ENCODE measurements around the gene GRIN3B.
"Not testable (repeated sequence)": the region's sequence is repeated elsewhere in the genome, so short reads cannot be mapped to it uniquely, and the experiment has no call there.

The GRIN3B gene

DNA sequence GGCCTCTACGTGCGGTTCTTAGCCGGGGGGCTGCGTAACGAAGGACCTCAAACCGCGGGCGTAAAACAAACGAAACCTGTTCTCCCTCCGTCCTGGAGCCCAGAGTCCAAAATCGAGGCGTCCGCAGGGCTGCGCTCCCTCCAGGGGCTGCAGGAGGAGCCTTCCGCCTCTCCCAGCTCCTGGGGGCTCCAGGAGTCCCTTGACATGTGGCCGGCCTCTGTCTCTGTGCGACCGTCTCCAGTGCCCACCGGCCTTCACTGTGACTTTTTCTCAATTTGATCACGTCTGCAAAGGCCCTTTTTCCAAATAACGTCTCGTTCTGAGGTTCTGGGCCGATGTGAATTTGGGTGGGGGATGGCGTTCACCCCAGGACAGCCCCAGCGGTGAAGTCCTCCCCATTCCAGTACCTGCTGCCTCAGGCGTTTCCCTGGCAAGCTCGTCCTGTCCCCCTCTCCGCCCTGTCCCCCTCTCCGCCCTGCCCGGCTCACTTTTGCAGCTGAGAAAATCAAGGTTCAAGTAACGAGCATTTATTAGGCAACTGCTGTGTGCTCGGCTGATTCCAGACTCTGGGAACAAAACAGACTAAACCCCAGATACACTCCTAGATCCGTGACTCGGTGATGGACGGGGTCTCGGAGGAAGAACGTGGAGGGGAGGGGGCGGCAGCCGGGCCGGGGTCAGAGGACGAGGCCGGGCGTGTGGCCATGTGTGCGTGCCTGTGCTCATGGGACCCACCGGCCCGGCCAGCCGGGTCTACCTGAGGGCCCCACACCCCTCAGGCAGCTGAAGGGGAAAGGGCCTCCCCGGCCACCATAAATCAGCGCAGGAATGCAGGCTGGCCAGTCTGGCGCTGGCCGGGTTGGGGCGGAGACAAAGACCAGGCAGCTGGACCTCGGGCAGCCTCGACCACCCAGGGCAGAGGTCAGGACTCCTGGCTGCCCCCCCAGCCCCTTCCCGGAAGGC lies 44.1 kb upstream of the GRIN3B start:
- Histone ChIP-seq H3K4me3 (ENCODE audit: low read length) (no peak overlapping the region), H3K4me2 (ENCODE audit: low read length) (no peak overlapping the region), H3K9me3 (ENCODE audit: control insufficient read depth, insufficient read depth, low read length) (no peaks in the 10 kb centered on the region), H3K27me3 (ENCODE audit: control insufficient read depth, low read length) (peaks cover 38% of the 10 kb centered on the region), H3K27ac (ENCODE audit: low read depth, low read length) (no peak overlapping the region), H3K79me2 (ENCODE audit: control insufficient read depth, low read length) (no peaks in the 10 kb centered on the region), H4K20me1 (ENCODE audit: control insufficient read depth, insufficient read depth, low read depth, low read length) (no peaks in the 10 kb centered on the region; the same call in 1 of the 2 replicates), H3K4me1 (ENCODE audit: control insufficient read depth, low read length) (peaks cover 25% of the 10 kb centered on the region), H3K9me2 (replicated peaks; ENCODE audit: control insufficient read depth, low read length) (no peaks in the 10 kb centered on the region), H3F3A (ENCODE audit: control insufficient read depth, insufficient read depth) (no peaks in the 10 kb centered on the region), H3K36me3 (ENCODE audit: control insufficient read depth, low read length) (no peaks in the 10 kb centered on the region)
- TF ChIP-seq EZH2phosphoT487 (IDR thresholded peaks at IDR 0.05; ENCODE audit: borderline replicate concordance, low read length): no peak
- TF ChIP-seq, protein P1, sequence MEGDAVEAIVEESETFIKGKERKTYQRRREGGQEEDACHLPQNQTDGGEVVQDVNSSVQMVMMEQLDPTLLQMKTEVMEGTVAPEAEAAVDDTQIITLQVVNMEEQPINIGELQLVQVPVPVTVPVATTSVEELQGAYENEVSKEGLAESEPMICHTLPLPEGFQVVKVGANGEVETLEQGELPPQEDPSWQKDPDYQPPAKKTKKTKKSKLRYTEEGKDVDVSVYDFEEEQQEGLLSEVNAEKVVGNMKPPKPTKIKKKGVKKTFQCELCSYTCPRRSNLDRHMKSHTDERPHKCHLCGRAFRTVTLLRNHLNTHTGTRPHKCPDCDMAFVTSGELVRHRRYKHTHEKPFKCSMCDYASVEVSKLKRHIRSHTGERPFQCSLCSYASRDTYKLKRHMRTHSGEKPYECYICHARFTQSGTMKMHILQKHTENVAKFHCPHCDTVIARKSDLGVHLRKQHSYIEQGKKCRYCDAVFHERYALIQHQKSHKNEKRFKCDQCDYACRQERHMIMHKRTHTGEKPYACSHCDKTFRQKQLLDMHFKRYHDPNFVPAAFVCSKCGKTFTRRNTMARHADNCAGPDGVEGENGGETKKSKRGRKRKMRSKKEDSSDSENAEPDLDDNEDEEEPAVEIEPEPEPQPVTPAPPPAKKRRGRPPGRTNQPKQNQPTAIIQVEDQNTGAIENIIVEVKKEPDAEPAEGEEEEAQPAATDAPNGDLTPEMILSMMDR (IDR thresholded peaks at IDR 0.05; ENCODE audit: low read depth, low read length, poor library complexity, severe bottlenecking): no peak

DNA sequence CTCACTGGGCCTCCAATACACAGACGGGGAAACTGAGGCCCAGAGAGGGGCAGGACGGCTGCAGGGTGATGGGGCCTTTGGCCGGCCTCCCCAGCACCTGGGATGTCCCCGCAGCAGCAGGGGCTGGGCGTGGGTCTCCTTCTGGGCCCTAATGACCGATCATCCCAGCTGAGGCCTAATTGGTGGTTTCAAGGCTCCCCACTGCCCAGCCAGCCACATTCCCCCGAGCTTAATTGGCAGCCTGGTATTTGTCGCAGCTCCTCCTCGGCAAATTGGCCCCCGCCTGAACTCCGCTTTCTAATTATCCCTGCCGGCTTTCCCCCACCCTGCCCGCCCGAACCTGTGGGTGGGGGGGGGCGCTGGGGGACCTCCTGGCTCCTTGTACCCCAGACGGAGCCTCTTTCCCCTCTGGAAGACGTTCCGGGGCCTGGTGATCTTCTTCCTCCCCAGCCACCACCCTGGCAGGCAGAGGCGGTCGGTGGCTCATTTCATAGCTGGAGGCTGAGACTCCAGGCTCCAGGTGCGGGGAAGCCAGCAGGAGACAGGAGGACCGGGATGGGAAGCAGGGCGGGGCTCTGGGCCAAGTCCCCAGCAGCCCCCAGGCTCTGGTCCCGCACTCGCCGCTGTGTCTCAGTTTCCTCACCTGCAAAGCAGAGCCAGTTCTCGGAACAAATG lies 43.3 kb upstream of the GRIN3B start:
- Histone ChIP-seq H3K4me1 (ENCODE audit: control insufficient read depth, low read length) (peaks cover 19% of the 10 kb centered on the region), H3K4me2 (ENCODE audit: low read length) (no peak overlapping the region), H3K27ac (ENCODE audit: low read depth, low read length) (no peak overlapping the region), H3K9me3 (ENCODE audit: control insufficient read depth, insufficient read depth, low read length) (no peaks in the 10 kb centered on the region), H3K36me3 (ENCODE audit: control insufficient read depth, low read length) (no peaks in the 10 kb centered on the region), H3K27me3 (ENCODE audit: control insufficient read depth, low read length) (peaks cover 31% of the 10 kb centered on the region), H3K4me3 (ENCODE audit: low read length) (no peak overlapping the region), H3K79me2 (ENCODE audit: control insufficient read depth, low read length) (no peaks in the 10 kb centered on the region), H3F3A (ENCODE audit: control insufficient read depth, insufficient read depth) (no peaks in the 10 kb centered on the region), H3K9me2 (replicated peaks; ENCODE audit: control insufficient read depth, low read length) (no peaks in the 10 kb centered on the region), H4K20me1 (ENCODE audit: control insufficient read depth, insufficient read depth, low read depth, low read length) (no peaks in the 10 kb centered on the region; the same call in 1 of the 2 replicates)
- TF ChIP-seq, protein P1 (IDR thresholded peaks at IDR 0.05; ENCODE audit: low read depth, low read length, poor library complexity, severe bottlenecking): no peak
- no peak for TF ChIP-seq EZH2phosphoT487 (IDR thresholded peaks at IDR 0.05; ENCODE audit: borderline replicate concordance, low read length)

DNA sequence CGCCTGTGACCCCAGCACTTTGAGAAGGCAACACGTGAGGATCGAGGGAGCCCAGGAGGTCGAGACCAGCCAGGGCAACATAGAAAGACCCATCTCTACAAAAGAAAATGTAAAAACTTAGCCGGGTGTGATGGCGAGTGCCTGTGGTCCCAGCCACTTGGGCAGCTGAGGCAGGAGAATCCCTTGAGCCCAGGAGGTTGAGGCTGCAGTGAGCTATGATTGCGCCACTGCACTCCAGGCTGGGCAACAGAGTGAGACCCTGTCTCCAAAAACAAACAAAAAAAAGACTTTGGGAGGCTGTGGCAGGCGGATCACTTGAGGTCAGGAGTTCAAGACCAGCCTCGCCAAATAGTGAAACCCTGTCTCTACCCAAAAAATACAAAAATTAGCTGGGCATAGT lies 42.6 kb upstream of the GRIN3B start:
- not testable (repeated sequence) for H3K9me2 ChIP-seq (replicated peaks; ENCODE audit: control insufficient read depth, low read length); H3K36me3 ChIP-seq (ENCODE audit: control insufficient read depth, low read length); H3K9me3 ChIP-seq (ENCODE audit: control insufficient read depth, insufficient read depth, low read length); H3K27ac ChIP-seq (ENCODE audit: low read depth, low read length); H4K20me1 ChIP-seq (ENCODE audit: control insufficient read depth, insufficient read depth, low read depth, low read length); H3K4me2 ChIP-seq (ENCODE audit: low read length); H3K4me3 ChIP-seq (ENCODE audit: low read length); H3F3A ChIP-seq (ENCODE audit: control insufficient read depth, insufficient read depth); H3K79me2 ChIP-seq (ENCODE audit: control insufficient read depth, low read length)
- H3K27me3 ChIP-seq (ENCODE audit: control insufficient read depth, low read length): peaks cover 25% of the 10 kb centered on the region
- peaks cover 12% of the 10 kb centered on the region for H3K4me1 ChIP-seq (ENCODE audit: control insufficient read depth, low read length)

Data from DOHH2 (cell line).